Lower lobe of right lung (tissue), 2 donors: ENCODE data around the gene ANKH. TPM values are rescaled to one million over a fixed set of nuclear protein-coding genes. Genes with fewer than 3 reads are reported as not detected.

Experiments
- ATAC-seq, 2 donors: fragments of 200-7000 bp; cut with Tn5 transposase; one replicate each; pipeline ENCODE4 v1.9.1; 2020 to 2022; ENCODE audit warnings: mild to moderate bottlenecking in 2 of 2, moderate library complexity in 2 of 2
- DNase-seq: peaks from one replicate; pipeline ENCODE4 v3.0.0-alpha.2; 2020
- H3K27ac ChIP-seq: fragments of 200-600 bp; one replicate; pipeline ENCODE4 v1.8.0; 2022
- H3K27me3 ChIP-seq: fragments of 200-600 bp; one replicate; pipeline ENCODE4 v1.8.0; 2022; ENCODE audit warnings: low read depth
- H3K36me3 ChIP-seq: fragments of 200-600 bp; one replicate; pipeline ENCODE4 v1.8.0; 2022; ENCODE audit warnings: mild to moderate bottlenecking
- H3K4me1 ChIP-seq: fragments of 200-600 bp; one replicate; pipeline ENCODE4 v1.8.0; 2022
- H3K4me3 ChIP-seq: fragments of 200-600 bp; one replicate; pipeline ENCODE4 v1.8.0; 2022; ENCODE audit warnings: mild to moderate bottlenecking
- H3K9me3 ChIP-seq: fragments of 200-600 bp; one replicate; pipeline ENCODE4 v1.8.0; 2022
- intact Hi-C: fragments of 100-400 bp; cut with DNase I; formaldehyde crosslinking; loops from one replicate; pipeline ENCODE4 v1.11.0; 2022
- total RNA-seq: library from RNA; stranded (reverse); fragmentation: NEBNext Ultra II Directional; extraction: Animal tissue kit (Norgen Biotek cat#: 25700); gene quantifications from one replicate; pipeline ENCODE4 v1.2.1, GENCODE V29; 2021
- TF ChIP-seq, protein P1 (sequence below): fragments of 200-600 bp; IDR thresholded peaks from one replicate; pipeline ENCODE4 v1.8.0; 2022; ENCODE audit warnings: antibody characterized with exemption, mild to moderate bottlenecking
- donor health status: DM: no; HTN: yes; CAD: no; lungs with severe emphysema.

The ANKH gene
- total RNA-seq, 1 donor from 2014 or later: 53.7 TPM

DNA sequence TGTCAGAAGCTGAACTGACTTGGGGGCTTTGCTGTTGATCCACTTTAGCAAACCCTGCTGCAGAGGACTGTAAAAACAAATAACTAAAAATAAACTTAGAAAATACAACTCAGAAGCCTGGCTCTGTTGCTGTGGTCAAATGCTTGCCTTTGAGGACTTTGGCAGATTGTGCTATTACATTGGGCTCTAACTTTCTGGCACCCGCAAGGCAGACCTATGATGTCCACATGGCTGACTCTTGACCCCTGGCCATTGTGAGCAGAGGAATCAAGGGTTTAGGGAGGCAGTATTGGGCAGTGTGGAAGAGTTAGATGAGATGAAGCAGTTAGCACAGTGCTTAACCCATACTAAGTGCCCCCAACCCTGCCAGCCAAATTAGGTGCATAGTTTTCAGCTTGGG, 173.1 kb downstream of the ANKH start:
- Histone ChIP-seq H3K27ac (no peak overlapping the region), H3K4me1 (peaks cover 5% of the 10 kb centered on the region), H3K4me3 (no peak overlapping the region), H3K27me3 (no peaks in the 10 kb centered on the region), H3K36me3 (peaks cover 80% of the 10 kb centered on the region), H3K9me3 (no peaks in the 10 kb centered on the region)
- TF ChIP-seq, protein P1, sequence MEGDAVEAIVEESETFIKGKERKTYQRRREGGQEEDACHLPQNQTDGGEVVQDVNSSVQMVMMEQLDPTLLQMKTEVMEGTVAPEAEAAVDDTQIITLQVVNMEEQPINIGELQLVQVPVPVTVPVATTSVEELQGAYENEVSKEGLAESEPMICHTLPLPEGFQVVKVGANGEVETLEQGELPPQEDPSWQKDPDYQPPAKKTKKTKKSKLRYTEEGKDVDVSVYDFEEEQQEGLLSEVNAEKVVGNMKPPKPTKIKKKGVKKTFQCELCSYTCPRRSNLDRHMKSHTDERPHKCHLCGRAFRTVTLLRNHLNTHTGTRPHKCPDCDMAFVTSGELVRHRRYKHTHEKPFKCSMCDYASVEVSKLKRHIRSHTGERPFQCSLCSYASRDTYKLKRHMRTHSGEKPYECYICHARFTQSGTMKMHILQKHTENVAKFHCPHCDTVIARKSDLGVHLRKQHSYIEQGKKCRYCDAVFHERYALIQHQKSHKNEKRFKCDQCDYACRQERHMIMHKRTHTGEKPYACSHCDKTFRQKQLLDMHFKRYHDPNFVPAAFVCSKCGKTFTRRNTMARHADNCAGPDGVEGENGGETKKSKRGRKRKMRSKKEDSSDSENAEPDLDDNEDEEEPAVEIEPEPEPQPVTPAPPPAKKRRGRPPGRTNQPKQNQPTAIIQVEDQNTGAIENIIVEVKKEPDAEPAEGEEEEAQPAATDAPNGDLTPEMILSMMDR: no peak
- intact Hi-C loops: no loop called here
- no peak for ATAC-seq
- DNase-seq: no peak

DNA sequence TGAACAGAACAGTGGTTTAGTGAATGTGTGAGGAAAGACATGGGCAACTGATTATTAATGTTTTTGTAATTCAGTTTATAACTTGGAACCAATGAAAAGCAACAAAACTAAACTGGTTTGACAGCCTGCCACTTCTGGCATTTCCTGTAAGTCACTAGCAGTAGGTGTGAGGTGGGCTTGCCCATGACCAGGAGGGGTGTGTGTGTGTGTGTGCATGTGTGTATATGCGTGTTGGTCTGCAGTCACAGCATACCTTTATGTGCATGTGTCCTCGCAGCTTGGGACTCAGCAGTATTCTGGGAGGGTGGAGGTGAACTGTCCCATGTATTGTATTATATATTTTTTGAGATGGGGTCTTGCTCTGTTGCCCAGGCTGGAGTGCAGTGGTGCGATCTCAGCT, 174.7 kb downstream of the ANKH start:
- H3K9me3 ChIP-seq: no peaks in the 10 kb centered on the region
- intact Hi-C loops: no loop called here
- H3K4me1 ChIP-seq: peaks cover 5% of the 10 kb centered on the region
- H3K36me3 ChIP-seq: peaks cover 91% of the 10 kb centered on the region
- no peak for DNase-seq
- H3K27me3 ChIP-seq: no peaks in the 10 kb centered on the region
- H3K27ac ChIP-seq: no peak overlapping the region
- H3K4me3 ChIP-seq: no peak overlapping the region
- TF ChIP-seq, protein P1: no peak
- no peak for ATAC-seq

DNA sequence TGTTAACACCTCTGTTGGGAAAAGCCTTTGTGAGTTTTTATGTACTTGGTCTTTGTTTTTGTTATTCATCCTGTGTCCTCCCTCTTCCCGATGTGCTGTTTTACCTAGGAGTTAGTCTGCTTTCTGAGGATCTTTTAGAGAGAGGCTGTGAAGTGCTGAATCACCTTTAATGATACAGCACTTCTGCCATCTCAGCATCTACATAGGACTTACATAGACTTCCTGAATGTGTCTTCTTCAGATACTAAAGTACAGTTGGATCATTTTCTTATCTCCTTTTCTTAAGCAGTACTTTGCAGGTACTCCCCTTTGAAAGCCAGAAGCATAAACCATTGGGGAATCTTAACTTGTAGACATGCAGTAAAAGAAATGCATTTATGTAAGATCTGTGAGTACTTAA, 175.5 kb downstream of the ANKH start:
- H3K36me3 ChIP-seq: peaks cover 91% of the 10 kb centered on the region
- ATAC-seq: no peak

DNA sequence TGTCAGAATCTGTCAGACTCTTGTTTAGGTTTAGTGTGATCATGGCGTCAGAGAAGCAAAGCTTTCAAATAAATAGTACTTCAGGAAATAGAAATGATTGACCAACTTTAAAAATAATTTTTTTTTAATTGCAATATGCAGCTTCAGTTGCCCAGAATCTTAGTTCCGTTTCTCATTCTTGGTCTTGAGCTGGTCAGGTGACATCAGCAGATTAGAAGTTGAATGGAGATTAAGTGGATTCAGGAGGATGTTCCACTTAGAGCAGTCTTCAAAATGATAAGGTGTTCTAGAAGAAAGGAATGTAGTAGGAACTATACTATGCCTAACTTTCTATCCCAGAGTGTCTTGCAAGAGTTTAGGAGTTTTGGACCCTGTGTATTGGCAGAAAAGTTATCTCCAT, 176.4 kb downstream of the ANKH start:
- ATAC-seq: no peak
- Histone ChIP-seq H3K4me1 (no peaks in the 10 kb centered on the region), H3K4me3 (no peak overlapping the region), H3K27ac (no peak overlapping the region), H3K36me3 (peaks cover 99% of the 10 kb centered on the region), H3K9me3 (peaks cover 4% of the 10 kb centered on the region), H3K27me3 (no peaks in the 10 kb centered on the region)
- intact Hi-C loops: no loop called here
- TF ChIP-seq, protein P1: no peak
- DNase-seq: no peak

More for the DNA sequence above, 175.5 kb downstream of the ANKH start:
- Histone ChIP-seq H3K27ac (no peak overlapping the region), H3K27me3 (no peaks in the 10 kb centered on the region), H3K4me1 (peaks cover 3% of the 10 kb centered on the region), H3K4me3 (no peak overlapping the region), H3K9me3 (no peaks in the 10 kb centered on the region)
- TF ChIP-seq, protein P1: no peak
- intact Hi-C loops: no loop called here
- DNase-seq: no peak

DNA sequence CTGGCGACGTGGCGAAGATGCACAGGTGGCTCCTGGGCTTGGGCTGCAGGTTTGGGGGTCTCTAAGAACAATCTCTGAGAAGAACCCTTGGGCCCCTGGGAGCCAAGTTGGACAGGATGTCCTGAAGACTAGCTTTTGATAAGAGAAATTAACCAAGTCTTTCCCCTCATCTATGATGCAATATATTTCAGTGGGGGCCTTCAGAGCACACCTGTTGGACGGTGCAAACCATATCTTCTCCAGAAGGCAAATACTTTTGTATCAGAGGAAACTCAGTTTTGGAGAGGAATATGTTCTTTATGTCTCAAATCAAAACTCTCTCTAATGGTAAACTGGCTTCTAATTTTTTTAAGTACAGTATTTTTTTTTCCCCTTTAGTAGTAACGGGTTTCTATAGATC, 178.5 kb downstream of the ANKH start:
- intact Hi-C loops: no loop called here

More for the DNA sequence above, 178.5 kb downstream of the ANKH start:
- TF ChIP-seq, protein P1: no peak
- ATAC-seq (no peak), DNase-seq (no peak)
- peaks cover 8% of the 10 kb centered on the region for H3K9me3 ChIP-seq
- no peak overlapping the region for H3K27ac ChIP-seq
- peaks cover 99% of the 10 kb centered on the region for H3K36me3 ChIP-seq
- no peaks in the 10 kb centered on the region for H3K27me3 ChIP-seq
- no peak overlapping the region for H3K4me3 ChIP-seq
- no peaks in the 10 kb centered on the region for H3K4me1 ChIP-seq
